Esophagus muscularis mucosa (tissue), 3 donors: Measurements from ENCODE around the gene MRGPRF.

Experiments
- POLR2AphosphoS5 ChIP-seq, 2 donors: sonication (generic); formaldehyde crosslinking; IDR thresholded peaks; one replicate each; pipeline ENCODE4 v1.6.1; 2017; ENCODE audit warnings: antibody characterized with exemption in 2 of 2
- TF ChIP-seq, protein P1 (sequence below), 3 experiments: fragments of 200-600 bp in 2 of 3; fragments of 450-650 bp in 1 of 3; sonication (generic) in 2 of 3; IDR thresholded peaks; one replicate each; pipeline ENCODE4 v1.5.1; 2017 to 2019; ENCODE audit warnings: antibody characterized with exemption in 3 of 3, mild to moderate bottlenecking in 2 of 3, moderate library complexity in 1 of 3

DNA sequence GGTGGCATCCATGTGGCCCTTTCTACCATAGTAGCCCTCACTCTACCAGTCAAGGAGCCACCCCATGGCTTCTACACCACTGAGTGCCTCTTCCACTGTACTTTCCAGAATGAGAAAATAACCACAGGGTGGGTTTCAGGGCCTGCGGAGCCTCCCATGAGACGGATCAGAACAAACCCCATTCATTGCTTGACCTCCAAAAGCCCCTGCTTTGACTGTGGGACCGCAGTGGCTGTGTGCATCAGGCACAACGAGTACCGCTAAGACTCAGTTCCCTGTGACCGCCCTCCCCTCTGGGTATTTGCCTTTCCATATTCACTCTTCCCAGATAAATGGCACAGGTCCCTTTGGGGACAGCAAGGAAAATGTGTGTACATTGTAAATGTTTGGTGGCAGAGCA lies 11.5 kb upstream of the MRGPRF start:
- TF ChIP-seq, protein P1, sequence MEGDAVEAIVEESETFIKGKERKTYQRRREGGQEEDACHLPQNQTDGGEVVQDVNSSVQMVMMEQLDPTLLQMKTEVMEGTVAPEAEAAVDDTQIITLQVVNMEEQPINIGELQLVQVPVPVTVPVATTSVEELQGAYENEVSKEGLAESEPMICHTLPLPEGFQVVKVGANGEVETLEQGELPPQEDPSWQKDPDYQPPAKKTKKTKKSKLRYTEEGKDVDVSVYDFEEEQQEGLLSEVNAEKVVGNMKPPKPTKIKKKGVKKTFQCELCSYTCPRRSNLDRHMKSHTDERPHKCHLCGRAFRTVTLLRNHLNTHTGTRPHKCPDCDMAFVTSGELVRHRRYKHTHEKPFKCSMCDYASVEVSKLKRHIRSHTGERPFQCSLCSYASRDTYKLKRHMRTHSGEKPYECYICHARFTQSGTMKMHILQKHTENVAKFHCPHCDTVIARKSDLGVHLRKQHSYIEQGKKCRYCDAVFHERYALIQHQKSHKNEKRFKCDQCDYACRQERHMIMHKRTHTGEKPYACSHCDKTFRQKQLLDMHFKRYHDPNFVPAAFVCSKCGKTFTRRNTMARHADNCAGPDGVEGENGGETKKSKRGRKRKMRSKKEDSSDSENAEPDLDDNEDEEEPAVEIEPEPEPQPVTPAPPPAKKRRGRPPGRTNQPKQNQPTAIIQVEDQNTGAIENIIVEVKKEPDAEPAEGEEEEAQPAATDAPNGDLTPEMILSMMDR (IDR thresholded peaks at IDR 0.05), result no peak
- TF ChIP-seq POLR2AphosphoS5 (IDR thresholded peaks at IDR 0.05), result no peak
